HEK293 (cell line): ENCODE measurements around the gene MCTP1.

Experiments
- CTCF ChIA-PET: fragments of 350-600 bp; formaldehyde crosslinking; extraction: SDS; loops from one replicate; lab custom pipeline; 2021; ENCODE audit warnings: antibody characterized with exemption; lab: Yijun Ruan, JAX
- POLR2A ChIA-PET: fragments of 300-600 bp; formaldehyde crosslinking; extraction: SDS; loops from one replicate; lab custom pipeline; 2020; ENCODE audit warnings: antibody characterized with exemption, inconsistent platforms; lab: Yijun Ruan, JAX
- H3K27ac ChIP-seq: fragments of 200-500 bp; sonication (Bioruptor generic); 2 replicates; pipeline ENCODE4 v1.5.1; 2014; ENCODE audit warnings: low read depth, low read length, control low read depth, inconsistent platforms; ENCODE audit errors: extremely low read depth
- H3K36me3 ChIP-seq, 2 experiments: fragments of 200-500 bp in 1 of 2; sonication (Bioruptor generic) in 1 of 2; 1 replicate in 1 of 2; 2 replicates in 1 of 2; pipeline ENCODE4 v1.5.1; 2014 to 2017; ENCODE audit warnings: inconsistent platforms in 2 of 2, low read length in 2 of 2; ENCODE audit not compliant: control insufficient read depth in 2 of 2, insufficient read depth in 1 of 2
- H3K4me1 ChIP-seq: fragments of 200-500 bp; sonication (Bioruptor generic); 2 replicates; pipeline ENCODE4 v1.5.1; 2014; ENCODE audit warnings: mild to moderate bottlenecking, low read length, inconsistent platforms; ENCODE audit not compliant: control insufficient read depth, insufficient read depth
- H3K4me3 ChIP-seq: 2 replicates; pipeline ENCODE4 v1.5.1; 2011; ENCODE audit warnings: low read depth, mild to moderate bottlenecking, control low read depth, low read length, moderate library complexity
- H3K9me3 ChIP-seq: fragments of 200-500 bp; sonication (Bioruptor generic); 2 replicates; pipeline ENCODE4 v1.5.1; 2014; ENCODE audit warnings: low read depth, low read length, inconsistent platforms; ENCODE audit not compliant: control insufficient read depth, insufficient read depth
- FEZF1 ChIP-seq: fragments of 450-650 bp; formaldehyde crosslinking; IDR thresholded peaks from 2 replicates; pipeline ENCODE4 v1.5.1; 2016; ENCODE audit warnings: missing biosample characterization, missing genetic modification characterization
- ZNF202 ChIP-seq: fragments of 450-650 bp; formaldehyde crosslinking; IDR thresholded peaks from 2 replicates; pipeline ENCODE4 v1.5.1; 2016; ENCODE audit warnings: missing biosample characterization, missing genetic modification characterization, borderline replicate concordance
- ZNF324 ChIP-seq: fragments of 450-650 bp; formaldehyde crosslinking; IDR thresholded peaks from 2 replicates; pipeline ENCODE4 v1.5.1; 2016; ENCODE audit warnings: missing biosample characterization, missing genetic modification characterization
- ZNF341 ChIP-seq: fragments of 450-650 bp; formaldehyde crosslinking; IDR thresholded peaks from 2 replicates; pipeline ENCODE4; 2016; ENCODE audit warnings: low read depth, missing biosample characterization, missing genetic modification characterization
- ZNF366 ChIP-seq: fragments of 450-650 bp; formaldehyde crosslinking; conservative IDR thresholded peaks from 2 replicates; pipeline ENCODE4 v1.5.1; 2016; ENCODE audit warnings: missing biosample characterization, missing genetic modification characterization
- ZNF548 ChIP-seq: fragments of 450-650 bp; formaldehyde crosslinking; IDR thresholded peaks from 2 replicates; pipeline ENCODE4 v1.5.1; 2016; ENCODE audit warnings: missing biosample characterization, missing genetic modification characterization
- ZNF677 ChIP-seq: fragments of 450-650 bp; IDR thresholded peaks from 2 replicates; pipeline ENCODE4 v1.5.0; 2018; ENCODE audit warnings: missing biosample characterization, mild to moderate bottlenecking, missing genetic modification characterization, moderate library complexity
- ZNF843 ChIP-seq: fragments of 450-650 bp; formaldehyde crosslinking; IDR thresholded peaks from 2 replicates; pipeline ENCODE4 v1.5.1; 2016; ENCODE audit warnings: missing biosample characterization, missing genetic modification characterization
- TF ChIP-seq, protein P1 (sequence below): fragments of 450-650 bp; IDR thresholded peaks from 2 replicates; pipeline ENCODE4 v1.5.1; 2018; ENCODE audit warnings: missing biosample characterization, missing genetic modification characterization
- TF ChIP-seq, protein P2 (sequence below): fragments of 450-650 bp; formaldehyde crosslinking; IDR thresholded peaks from 2 replicates; pipeline ENCODE4 v1.5.1; 2017; ENCODE audit warnings: missing biosample characterization, missing genetic modification characterization
- TF ChIP-seq, protein P3 (sequence below): fragments of 450-650 bp; formaldehyde crosslinking; IDR thresholded peaks from 2 replicates; pipeline ENCODE4 v1.5.1; 2017; ENCODE audit warnings: missing biosample characterization, missing genetic modification characterization
- TF ChIP-seq, protein P4 (sequence below): fragments of 450-650 bp; formaldehyde crosslinking; IDR thresholded peaks from 2 replicates; pipeline ENCODE4 v1.5.1; 2016; ENCODE audit warnings: missing biosample characterization, missing genetic modification characterization

The MCTP1 gene

DNA sequence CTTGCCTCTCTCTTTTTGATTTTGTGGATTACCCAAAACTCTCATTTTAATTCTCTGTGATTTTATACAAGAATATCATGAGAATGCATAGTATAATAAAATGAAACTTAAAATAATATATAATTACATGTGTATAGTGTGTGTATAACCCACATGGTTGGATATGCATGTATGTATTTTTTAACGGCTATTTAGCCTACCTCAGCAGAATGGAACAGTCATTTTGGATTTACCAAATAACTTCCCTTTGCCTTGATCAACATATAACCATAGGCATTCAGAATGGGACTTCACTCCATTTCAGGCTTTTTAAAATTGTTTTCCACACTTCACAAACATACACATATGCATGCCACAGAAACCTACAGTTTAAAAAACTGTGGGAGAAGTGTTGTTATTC is 505.2 kb downstream of the MCTP1 start:
- ChIA-PET CTCF (no interaction called here), POLR2A (no interaction called here)
- TF ChIP-seq ZNF548 (tag by site-specific recombination), result no peak
- no peaks in the 10 kb centered on the region for H3K9me3 ChIP-seq
- no peak overlapping the region for H3K27ac ChIP-seq
- no peaks in the 10 kb centered on the region for H3K36me3 ChIP-seq
- H3K4me3 ChIP-seq, result no peak overlapping the region
- H3K4me1 ChIP-seq, result peaks cover 4% of the 10 kb centered on the region; the same call in 1 of the 2 replicates

DNA sequence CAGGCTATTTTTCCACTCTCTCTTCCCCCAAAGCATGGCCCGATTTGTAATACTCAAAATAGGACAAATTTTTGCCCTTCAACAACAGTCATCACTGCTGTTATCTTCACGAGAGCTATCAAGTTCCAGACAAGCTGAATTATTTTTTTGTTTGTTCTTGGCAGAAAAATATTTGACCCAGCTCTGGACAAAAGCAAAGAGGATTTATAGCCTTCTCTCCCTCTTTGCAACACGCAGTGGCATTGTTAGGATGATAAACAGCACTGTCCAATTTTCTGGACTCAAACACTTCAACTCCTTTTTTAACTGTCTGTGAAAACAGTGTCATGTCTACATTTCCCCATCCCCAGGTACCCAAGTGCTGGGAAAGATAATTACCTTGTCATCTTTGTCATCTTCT is 506.2 kb downstream of the MCTP1 start:
- CTCF ChIA-PET, result no interaction called here
- Histone ChIP-seq H3K9me3 (no peaks in the 10 kb centered on the region), H3K27ac (no peak overlapping the region; the same call in 1 of the 2 replicates), H3K36me3 (no peaks in the 10 kb centered on the region), H3K4me3 (no peak overlapping the region), H3K4me1 (peaks cover 4% of the 10 kb centered on the region; the same call in 1 of the 2 replicates)
- TF ChIP-seq, protein P1, sequence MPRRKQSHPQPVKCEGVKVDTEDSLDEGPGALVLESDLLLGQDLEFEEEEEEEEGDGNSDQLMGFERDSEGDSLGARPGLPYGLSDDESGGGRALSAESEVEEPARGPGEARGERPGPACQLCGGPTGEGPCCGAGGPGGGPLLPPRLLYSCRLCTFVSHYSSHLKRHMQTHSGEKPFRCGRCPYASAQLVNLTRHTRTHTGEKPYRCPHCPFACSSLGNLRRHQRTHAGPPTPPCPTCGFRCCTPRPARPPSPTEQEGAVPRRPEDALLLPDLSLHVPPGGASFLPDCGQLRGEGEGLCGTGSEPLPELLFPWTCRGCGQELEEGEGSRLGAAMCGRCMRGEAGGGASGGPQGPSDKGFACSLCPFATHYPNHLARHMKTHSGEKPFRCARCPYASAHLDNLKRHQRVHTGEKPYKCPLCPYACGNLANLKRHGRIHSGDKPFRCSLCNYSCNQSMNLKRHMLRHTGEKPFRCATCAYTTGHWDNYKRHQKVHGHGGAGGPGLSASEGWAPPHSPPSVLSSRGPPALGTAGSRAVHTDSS (tag by site-specific recombination), result peak; percentile 67
- no peak for TF ChIP-seq ZNF677 (tag by site-specific recombination)
- TF ChIP-seq FEZF1 (tag by site-specific recombination), result peak; percentile 60
- TF ChIP-seq, protein P2, sequence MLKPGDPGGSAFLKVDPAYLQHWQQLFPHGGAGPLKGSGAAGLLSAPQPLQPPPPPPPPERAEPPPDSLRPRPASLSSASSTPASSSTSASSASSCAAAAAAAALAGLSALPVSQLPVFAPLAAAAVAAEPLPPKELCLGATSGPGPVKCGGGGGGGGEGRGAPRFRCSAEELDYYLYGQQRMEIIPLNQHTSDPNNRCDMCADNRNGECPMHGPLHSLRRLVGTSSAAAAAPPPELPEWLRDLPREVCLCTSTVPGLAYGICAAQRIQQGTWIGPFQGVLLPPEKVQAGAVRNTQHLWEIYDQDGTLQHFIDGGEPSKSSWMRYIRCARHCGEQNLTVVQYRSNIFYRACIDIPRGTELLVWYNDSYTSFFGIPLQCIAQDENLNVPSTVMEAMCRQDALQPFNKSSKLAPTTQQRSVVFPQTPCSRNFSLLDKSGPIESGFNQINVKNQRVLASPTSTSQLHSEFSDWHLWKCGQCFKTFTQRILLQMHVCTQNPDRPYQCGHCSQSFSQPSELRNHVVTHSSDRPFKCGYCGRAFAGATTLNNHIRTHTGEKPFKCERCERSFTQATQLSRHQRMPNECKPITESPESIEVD (tag by site-specific recombination), result peak; percentile 55; the same call in 1 of the 2 replicates
- TF ChIP-seq ZNF843 (tag by site-specific recombination), result 0 out of 2 replicates have a peak, but pooled peaks have one; percentile 30
- TF ChIP-seq ZNF202 (tag by site-specific recombination), result no peak
- POLR2A ChIA-PET, result no interaction called here

DNA sequence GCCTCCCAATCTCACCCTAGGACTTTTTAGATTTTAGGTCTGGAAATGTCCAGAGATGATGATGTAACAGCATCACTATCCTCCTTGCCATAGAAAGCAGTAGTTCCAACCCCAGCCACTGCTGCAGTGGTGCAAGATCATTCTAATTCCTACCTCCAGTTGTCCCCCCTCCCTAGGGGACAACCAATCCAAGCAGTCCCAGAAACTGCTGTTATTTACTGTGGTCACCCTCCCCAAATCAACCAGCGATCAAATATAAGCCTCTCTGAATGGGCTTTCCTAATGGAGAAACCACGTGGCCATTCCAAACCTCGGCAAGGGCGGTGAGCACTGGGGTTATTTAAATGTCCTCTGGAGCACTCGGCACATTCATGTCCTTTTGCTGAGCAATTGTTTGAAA is 506.6 kb downstream of the MCTP1 start:
- H3K27ac ChIP-seq, result no peak overlapping the region; the same call in 1 of the 2 replicates

More for the DNA sequence above, 506.6 kb downstream of the MCTP1 start:
- TF ChIP-seq ZNF341 (peak; percentile 94), ZNF366 (no peak), ZNF324 (tag by site-specific recombination) (no peak)
- TF ChIP-seq, protein P3, sequence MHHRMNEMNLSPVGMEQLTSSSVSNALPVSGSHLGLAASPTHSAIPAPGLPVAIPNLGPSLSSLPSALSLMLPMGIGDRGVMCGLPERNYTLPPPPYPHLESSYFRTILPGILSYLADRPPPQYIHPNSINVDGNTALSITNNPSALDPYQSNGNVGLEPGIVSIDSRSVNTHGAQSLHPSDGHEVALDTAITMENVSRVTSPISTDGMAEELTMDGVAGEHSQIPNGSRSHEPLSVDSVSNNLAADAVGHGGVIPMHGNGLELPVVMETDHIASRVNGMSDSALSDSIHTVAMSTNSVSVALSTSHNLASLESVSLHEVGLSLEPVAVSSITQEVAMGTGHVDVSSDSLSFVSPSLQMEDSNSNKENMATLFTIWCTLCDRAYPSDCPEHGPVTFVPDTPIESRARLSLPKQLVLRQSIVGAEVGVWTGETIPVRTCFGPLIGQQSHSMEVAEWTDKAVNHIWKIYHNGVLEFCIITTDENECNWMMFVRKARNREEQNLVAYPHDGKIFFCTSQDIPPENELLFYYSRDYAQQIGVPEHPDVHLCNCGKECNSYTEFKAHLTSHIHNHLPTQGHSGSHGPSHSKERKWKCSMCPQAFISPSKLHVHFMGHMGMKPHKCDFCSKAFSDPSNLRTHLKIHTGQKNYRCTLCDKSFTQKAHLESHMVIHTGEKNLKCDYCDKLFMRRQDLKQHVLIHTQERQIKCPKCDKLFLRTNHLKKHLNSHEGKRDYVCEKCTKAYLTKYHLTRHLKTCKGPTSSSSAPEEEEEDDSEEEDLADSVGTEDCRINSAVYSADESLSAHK (tag by site-specific recombination), result 0 out of 2 replicates have a peak, but pooled peaks have one; percentile 37
- TF ChIP-seq, protein P4, sequence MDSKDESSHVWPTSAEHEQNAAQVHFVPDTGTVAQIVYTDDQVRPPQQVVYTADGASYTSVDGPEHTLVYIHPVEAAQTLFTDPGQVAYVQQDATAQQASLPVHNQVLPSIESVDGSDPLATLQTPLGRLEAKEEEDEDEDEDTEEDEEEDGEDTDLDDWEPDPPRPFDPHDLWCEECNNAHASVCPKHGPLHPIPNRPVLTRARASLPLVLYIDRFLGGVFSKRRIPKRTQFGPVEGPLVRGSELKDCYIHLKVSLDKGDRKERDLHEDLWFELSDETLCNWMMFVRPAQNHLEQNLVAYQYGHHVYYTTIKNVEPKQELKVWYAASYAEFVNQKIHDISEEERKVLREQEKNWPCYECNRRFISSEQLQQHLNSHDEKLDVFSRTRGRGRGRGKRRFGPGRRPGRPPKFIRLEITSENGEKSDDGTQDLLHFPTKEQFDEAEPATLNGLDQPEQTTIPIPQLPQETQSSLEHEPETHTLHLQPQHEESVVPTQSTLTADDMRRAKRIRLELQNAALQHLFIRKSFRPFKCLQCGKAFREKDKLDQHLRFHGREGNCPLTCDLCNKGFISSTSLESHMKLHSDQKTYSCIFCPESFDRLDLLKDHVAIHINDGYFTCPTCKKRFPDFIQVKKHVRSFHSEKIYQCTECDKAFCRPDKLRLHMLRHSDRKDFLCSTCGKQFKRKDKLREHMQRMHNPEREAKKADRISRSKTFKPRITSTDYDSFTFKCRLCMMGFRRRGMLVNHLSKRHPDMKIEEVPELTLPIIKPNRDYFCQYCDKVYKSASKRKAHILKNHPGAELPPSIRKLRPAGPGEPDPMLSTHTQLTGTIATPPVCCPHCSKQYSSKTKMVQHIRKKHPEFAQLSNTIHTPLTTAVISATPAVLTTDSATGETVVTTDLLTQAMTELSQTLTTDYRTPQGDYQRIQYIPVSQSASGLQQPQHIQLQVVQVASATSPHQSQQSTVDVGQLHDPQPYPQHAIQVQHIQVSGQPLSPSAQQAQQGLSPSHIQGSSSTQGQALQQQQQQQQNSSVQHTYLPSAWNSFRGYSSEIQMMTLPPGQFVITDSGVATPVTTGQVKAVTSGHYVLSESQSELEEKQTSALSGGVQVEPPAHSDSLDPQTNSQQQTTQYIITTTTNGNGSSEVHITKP, result peak; percentile 60
- TF ChIP-seq, all 188 proteins: peak for 3
- POLR2A ChIA-PET, result no interaction called here
- no peaks in the 10 kb centered on the region for H3K36me3 ChIP-seq
- no peak overlapping the region for H3K4me3 ChIP-seq
- H3K4me1 ChIP-seq, result peaks cover 4% of the 10 kb centered on the region; the same call in 1 of the 2 replicates
- CTCF ChIA-PET, result no interaction called here
- H3K9me3 ChIP-seq, result no peaks in the 10 kb centered on the region
